HepG2 (cell line): ENCODE data around the gene RPL18. TPM values are rescaled to one million over a fixed set of nuclear protein-coding genes. Genes with fewer than 3 reads are reported as not detected.

Experiments
- ATAC-seq: fragments of 200-7000 bp; cut with Tn5 transposase; 3 replicates; pipeline ENCODE4 v1.9.1; 2020; ENCODE audit warnings: mild to moderate bottlenecking, moderate library complexity
- BruUV-seq: library from RNA; stranded (reverse); fragments of 400-500 nt; replicated peaks from 2 replicates; lab custom pipeline; 2021; lab: Mats Ljungman, UMichigan
- CTCF ChIA-PET: fragments of 300-600 bp; formaldehyde crosslinking; extraction: SDS; loops from one replicate; lab custom pipeline; 2021; ENCODE audit warnings: low total read pairs, inconsistent platforms, low intra/inter-chr PET ratio; lab: Yijun Ruan, JAX
- POLR2A ChIA-PET: fragments of 350-600 bp; sonication (Branson Sonifier 250); formaldehyde crosslinking; loops from one replicate; lab custom pipeline; 2020; ENCODE audit warnings: antibody characterized with exemption, inconsistent platforms; lab: Yijun Ruan, JAX
- DNase-seq: peaks from one replicate; pipeline ENCODE4 v3.0.0-alpha.2; 2015; ENCODE audit warnings: low spot score
- FAIRE-seq: peaks from 3 replicates; lab custom pipeline; 2011; peaks lifted over from hg19 to GRCh38; lab: Jason Lieb, UNC
- H2AFZ ChIP-seq: one replicate; pipeline ENCODE4 v1.6.1; 2011; ENCODE audit warnings: low read length, inconsistent platforms
- H3K27ac ChIP-seq: fragments of 300-600 bp; 3 replicates; pipeline ENCODE4 v1.8.0; 2011; ENCODE audit warnings: mixed run types, mild to moderate bottlenecking, mixed read lengths, low read length, inconsistent platforms; ENCODE audit not compliant: insufficient read depth; ENCODE audit errors: extremely low read length
- H3K27me3 ChIP-seq, 2 experiments: fragments of 200-600 bp in 1 of 2; 2 replicates in 1 of 2; 3 replicates in 1 of 2; pipeline versions ENCODE4 v1.6.0 to v1.8.0; 2011; ENCODE audit warnings: low read length in 2 of 2, mild to moderate bottlenecking in 2 of 2, moderate library complexity in 2 of 2, inconsistent platforms in 1 of 2; ENCODE audit not compliant: insufficient read depth in 2 of 2, control insufficient read depth in 1 of 2
- H3K36me3 ChIP-seq, 2 experiments: fragments of 200-600 bp in 1 of 2; replicated peaks in 1 of 2; 2 replicates in 1 of 2; 3 replicates in 1 of 2; pipeline versions ENCODE4 v1.5.1 to v1.8.0; 2011; ENCODE audit warnings: low read length in 2 of 2, inconsistent platforms in 1 of 2; ENCODE audit not compliant: insufficient read depth in 2 of 2, control insufficient read depth in 1 of 2
- H3K4me1 ChIP-seq: 2 replicates; pipeline ENCODE4 v1.5.1; 2012; ENCODE audit warnings: low read length, inconsistent platforms; ENCODE audit not compliant: insufficient read depth
- H3K4me2 ChIP-seq: 2 replicates; pipeline ENCODE4 v1.6.0; 2011; ENCODE audit warnings: low read depth, low read length, inconsistent platforms
- H3K4me3 ChIP-seq, 3 experiments: fragments of 200-600 bp in 1 of 3; sonication (generic), shearing (Covaris generic) in 1 of 3; replicated peaks in 1 of 3; 2 replicates each; pipeline ENCODE4 v1.5.1; 2011 to 2016; ENCODE audit warnings: low read length in 3 of 3, inconsistent platforms in 2 of 3, low read depth in 2 of 3, mild to moderate bottlenecking in 2 of 3, control low read depth in 1 of 3, mixed read lengths in 1 of 3; ENCODE audit not compliant: insufficient read depth in 1 of 3
- H3K79me2 ChIP-seq: one replicate; pipeline ENCODE4 v1.6.1; 2011; ENCODE audit warnings: low read length, inconsistent platforms; ENCODE audit not compliant: insufficient read depth
- H3K9ac ChIP-seq: 2 replicates; pipeline ENCODE4 v1.6.0; 2011; ENCODE audit warnings: mild to moderate bottlenecking, low read depth, low read length, inconsistent platforms; ENCODE audit not compliant: insufficient read depth
- H3K9me3 ChIP-seq: 2 replicates; pipeline ENCODE4 v1.5.1; 2012; ENCODE audit warnings: mild to moderate bottlenecking, low read length
- H4K20me1 ChIP-seq: 2 replicates; pipeline ENCODE4 v1.6.0; 2011; ENCODE audit warnings: inconsistent platforms, mild to moderate bottlenecking, low read length, moderate library complexity; ENCODE audit not compliant: insufficient read depth
- CENPBD1 ChIP-seq: sonication (generic); formaldehyde crosslinking; IDR thresholded peaks from 2 replicates; pipeline ENCODE4 v1.8.0; 2022; ENCODE audit warnings: missing genetic modification reagents, low read depth, mild to moderate bottlenecking, borderline replicate concordance
- HOXA9 ChIP-seq: sonication (generic); formaldehyde crosslinking; IDR thresholded peaks from 2 replicates; pipeline ENCODE4 v1.8.1; 2022; ENCODE audit warnings: missing genetic modification reagents, mild to moderate bottlenecking, moderate library complexity, borderline replicate concordance
- PBX3 ChIP-seq: sonication (generic); formaldehyde crosslinking; IDR thresholded peaks from 2 replicates; pipeline ENCODE4 v1.8.1; 2023; ENCODE audit warnings: missing genetic modification reagents, inconsistent platforms, borderline replicate concordance
- TGIF2 ChIP-seq: IDR thresholded peaks from 2 replicates; pipeline ENCODE4 v1.6.1; 2016; ENCODE audit warnings: control low read depth, missing compliant biosample characterization
- THRA ChIP-seq: sonication (generic); formaldehyde crosslinking; IDR thresholded peaks from 2 replicates; pipeline ENCODE4 v1.4.0; 2020; ENCODE audit warnings: missing genetic modification reagents, borderline replicate concordance
- ZBTB21 ChIP-seq: sonication (generic); formaldehyde crosslinking; IDR thresholded peaks from 2 replicates; pipeline ENCODE4 v1.4.0; 2020; ENCODE audit warnings: missing genetic modification reagents
- ZNF180 ChIP-seq: sonication (generic); formaldehyde crosslinking; IDR thresholded peaks from 2 replicates; pipeline ENCODE4 v1.4.0; 2020; ENCODE audit warnings: low read depth, missing genetic modification reagents, borderline replicate concordance
- WGBS: methylation state at CpG from one replicate; pipeline ENCODE4 v1.1.6; 2017; ENCODE audit warnings: low lambda C conversion rate; 5-methylcytosine and 5-hydroxymethylcytosine counted together
- in situ Hi-C: cut with HindIII; loops from 2 replicates; pipeline ENCODE4 v1.10.0; 2017; ENCODE audit warnings: low pct_unique_long_range_greater_than_20kb; ENCODE audit not compliant: extremely low pct_ligation_motif_present
- intact Hi-C: fragments of 100-400 bp; cut with micrococcal nuclease; formaldehyde crosslinking; loops from one replicate; pipeline ENCODE4 v1.10.0; 2022; ENCODE audit not compliant: unreplicated experiment
- polyA plus RNA-seq, 8 experiments: library from polyadenylated mRNA; depleted of rRNA in 3 of 8; stranded (reverse) in 7 of 8; unstranded in 1 of 8; fragments of >200 nt; fragmentation: Illumina TruSeq in 4 of 8; extraction: Trizol in 4 of 8; gene quantifications; 2 replicates each; pipeline versions ENCODE4 v1.2.1 to v1.2.3, GENCODE V29; 2011 to 2016; ENCODE audit warnings: low read depth in 4 of 8, missing spikeins in 1 of 8, mixed read lengths in 1 of 8; ENCODE audit not compliant: insufficient read depth in 1 of 8
- total RNA-seq, 5 experiments: library from RNA; depleted of rRNA; stranded (reverse); fragments of >200 nt; fragmentation: Illumina TruSeq; extraction: Trizol; gene quantifications; 2 replicates each; pipeline ENCODE4 v1.2.3, GENCODE V29; 2016; ENCODE audit warnings: low read depth in 1 of 5

RPL18 gene
- total and polyA plus RNA-seq, 2 of the 13 experiments (the other 11 are each of a cell fraction or from before 2014, with no cell fraction given): 1,485 to 1,639 TPM

GRCh38 chr19:48663667-48664066 is 44.7 kb upstream of the RPL18 start:
- H3K4me1 ChIP-seq: no peaks in the 10 kb centered on the region
- no peak for ATAC-seq
- DNase-seq: no peak
- intact Hi-C loops: no loop called here
- 10% methylated on average over 4 of the region's 4 CpGs for WGBS
- no peak for TF ChIP-seq THRA
- TF ChIP-seq HOXA9 (CRISPR knock-in tag): no peak
- no peak for TF ChIP-seq ZBTB21
- no peak for TF ChIP-seq ZNF180 (CRISPR knock-in tag)
- TF ChIP-seq CENPBD1 (CRISPR knock-in tag): no peak
- TF ChIP-seq TGIF2 (CRISPR knock-in tag): no peak
- TF ChIP-seq PBX3 (CRISPR knock-in tag): no peak
- TF ChIP-seq, all 625 proteins: peak for 0
- BruUV-seq: no TSS peak
- Histone ChIP-seq H3K79me2 (no peaks in the 10 kb centered on the region), H3K9me3 (no peaks in the 10 kb centered on the region), H3K27ac (no peak overlapping the region), H3K36me3 (no peaks in the 10 kb centered on the region), H4K20me1 (no peaks in the 10 kb centered on the region), H3K4me2 (no peak overlapping the region), H3K4me3 (no peak overlapping the region), H3K27me3 (peaks cover 1 to 6% of the 10 kb centered on the region in 2 experiments; a peak in 2 of 5 replicates), H3K9ac (no peak overlapping the region), H2AFZ (no peak overlapping the region)
- FAIRE-seq: no peak
- in situ Hi-C loops: no loop called here
- ChIA-PET CTCF (no interaction called here), POLR2A (interaction anchor here (1.1 kb wide), 1 partner anchor 10 kb away, joined by 6 read pairs; no protein-coding TSS in a partner anchor)
